ENCODE data around the gene MRAS.

MRAS gene

DNA sequence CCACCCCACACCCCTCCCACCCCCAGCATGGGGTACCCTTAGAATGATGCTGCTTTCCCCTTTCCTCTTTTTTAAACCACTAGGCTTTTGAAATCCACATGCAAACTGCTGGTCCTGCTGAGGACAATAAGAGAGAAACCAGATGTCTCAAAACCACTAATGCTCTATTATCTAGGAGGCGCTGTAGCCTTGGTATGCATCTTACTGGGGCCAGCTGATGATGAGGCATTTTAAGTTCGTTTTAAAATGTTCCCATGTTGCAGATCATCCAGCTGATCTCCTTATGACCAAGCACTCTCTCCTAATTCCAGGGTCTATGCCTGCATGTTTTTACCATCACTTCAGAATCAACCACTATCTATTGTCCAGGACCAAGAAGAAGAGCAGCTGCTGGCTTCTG is 20.0 kb upstream of the MRAS start:
- in situ Hi-C loops (cut with MboI; ENCODE audit: low sequenced_read_pairs, unreplicated experiment) = no loop called here
- DNase-seq (ENCODE audit: low spot score) = no peak
- TF ChIP-seq, protein P1, sequence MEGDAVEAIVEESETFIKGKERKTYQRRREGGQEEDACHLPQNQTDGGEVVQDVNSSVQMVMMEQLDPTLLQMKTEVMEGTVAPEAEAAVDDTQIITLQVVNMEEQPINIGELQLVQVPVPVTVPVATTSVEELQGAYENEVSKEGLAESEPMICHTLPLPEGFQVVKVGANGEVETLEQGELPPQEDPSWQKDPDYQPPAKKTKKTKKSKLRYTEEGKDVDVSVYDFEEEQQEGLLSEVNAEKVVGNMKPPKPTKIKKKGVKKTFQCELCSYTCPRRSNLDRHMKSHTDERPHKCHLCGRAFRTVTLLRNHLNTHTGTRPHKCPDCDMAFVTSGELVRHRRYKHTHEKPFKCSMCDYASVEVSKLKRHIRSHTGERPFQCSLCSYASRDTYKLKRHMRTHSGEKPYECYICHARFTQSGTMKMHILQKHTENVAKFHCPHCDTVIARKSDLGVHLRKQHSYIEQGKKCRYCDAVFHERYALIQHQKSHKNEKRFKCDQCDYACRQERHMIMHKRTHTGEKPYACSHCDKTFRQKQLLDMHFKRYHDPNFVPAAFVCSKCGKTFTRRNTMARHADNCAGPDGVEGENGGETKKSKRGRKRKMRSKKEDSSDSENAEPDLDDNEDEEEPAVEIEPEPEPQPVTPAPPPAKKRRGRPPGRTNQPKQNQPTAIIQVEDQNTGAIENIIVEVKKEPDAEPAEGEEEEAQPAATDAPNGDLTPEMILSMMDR (IDR thresholded peaks at IDR 0.05; ENCODE audit: borderline replicate concordance, control extremely low read depth, extremely low read depth, insufficient read depth, missing control alignments) = no peak

- TF ChIP-seq, protein P1 (IDR thresholded peaks at IDR 0.05; ENCODE audit: borderline replicate concordance, control extremely low read depth, extremely low read depth, insufficient read depth, missing control alignments) = peak; percentile 70
- DNase-seq (ENCODE audit: low spot score) = peak; percentile 80
- in situ Hi-C loops (cut with MboI; ENCODE audit: low sequenced_read_pairs, unreplicated experiment) = no loop called here
These were observed 19.0 kb upstream of the MRAS start, which contains the start of gene NME9 for GRCh38 chr3:138329127-138329983. TSS of gene NME9 (minus strand) at chr3:138329851. CDS start at chr3:138329335, 516 bp downstream.

DNA sequence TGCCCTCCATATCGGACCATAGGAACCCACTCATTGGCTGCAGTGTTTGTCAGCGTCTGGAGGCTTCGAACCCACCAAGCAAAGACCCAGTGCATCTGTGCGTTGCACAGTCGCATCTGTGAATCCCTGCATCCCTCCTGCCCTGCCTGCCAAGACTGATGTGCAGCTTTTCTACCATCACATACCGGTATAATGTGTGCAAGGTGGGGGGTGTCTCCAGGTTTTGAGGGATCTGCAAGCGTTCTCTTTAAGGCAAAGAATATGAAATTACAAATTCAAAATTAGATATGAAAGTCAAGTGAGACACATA is 18.4 kb upstream of the MRAS start:
- TF ChIP-seq, protein P1 (IDR thresholded peaks at IDR 0.05; ENCODE audit: borderline replicate concordance, control extremely low read depth, extremely low read depth, insufficient read depth, missing control alignments) = no peak
- DNase-seq (ENCODE audit: low spot score) = no peak
- in situ Hi-C loops (cut with MboI; ENCODE audit: low sequenced_read_pairs, unreplicated experiment) = no loop called here

DNA sequence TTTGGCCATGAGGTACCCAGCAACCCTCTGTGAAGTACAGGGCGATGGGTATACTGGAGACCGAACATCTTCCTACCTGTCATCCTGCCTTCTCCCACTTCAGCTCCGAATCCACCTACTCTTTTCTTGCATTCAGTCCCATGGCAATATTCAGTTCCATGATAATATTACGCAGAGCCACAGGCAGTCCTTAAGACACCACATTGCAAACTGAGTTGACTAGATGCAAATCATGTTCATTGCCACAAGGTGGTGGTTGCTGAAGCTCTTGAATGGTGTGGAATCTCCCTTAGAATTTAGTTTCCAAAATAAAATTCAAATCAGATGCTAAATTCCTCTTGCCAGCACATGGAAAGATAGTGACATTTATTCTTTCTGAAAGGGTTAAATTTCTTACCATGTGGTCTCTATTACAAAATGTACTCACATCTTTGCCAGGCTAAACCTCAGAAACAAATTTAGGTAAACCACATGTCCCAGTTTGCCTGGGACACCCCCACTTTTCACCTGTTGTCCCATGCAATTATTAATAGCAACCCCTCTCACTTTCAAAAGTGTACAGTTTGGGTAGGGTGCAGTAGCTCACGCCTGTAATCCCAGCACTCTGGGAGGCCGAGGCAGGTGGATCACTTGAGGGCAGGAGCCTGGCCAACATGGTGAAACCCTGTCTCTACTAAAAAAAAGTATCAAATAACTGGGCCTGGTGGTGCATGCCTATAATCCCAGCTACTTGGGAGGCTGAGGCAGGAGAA is 17.1 kb upstream of the MRAS start:
- TF ChIP-seq, protein P1 (IDR thresholded peaks at IDR 0.05; ENCODE audit: borderline replicate concordance, control extremely low read depth, extremely low read depth, insufficient read depth, missing control alignments) = no peak
- in situ Hi-C loops (cut with MboI; ENCODE audit: low sequenced_read_pairs, unreplicated experiment) = no loop called here
- no peak for DNase-seq (ENCODE audit: low spot score)

- DNase-seq (ENCODE audit: low spot score) = peak; percentile 59
- TF ChIP-seq, protein P1 (IDR thresholded peaks at IDR 0.05; ENCODE audit: borderline replicate concordance, control extremely low read depth, extremely low read depth, insufficient read depth, missing control alignments) = peak; percentile 25
- in situ Hi-C loops (cut with MboI; ENCODE audit: low sequenced_read_pairs, unreplicated experiment) = no loop called here
These were observed 15.8 kb upstream of the MRAS start for GRCh38 chr3:138332472-138333073.

DNA sequence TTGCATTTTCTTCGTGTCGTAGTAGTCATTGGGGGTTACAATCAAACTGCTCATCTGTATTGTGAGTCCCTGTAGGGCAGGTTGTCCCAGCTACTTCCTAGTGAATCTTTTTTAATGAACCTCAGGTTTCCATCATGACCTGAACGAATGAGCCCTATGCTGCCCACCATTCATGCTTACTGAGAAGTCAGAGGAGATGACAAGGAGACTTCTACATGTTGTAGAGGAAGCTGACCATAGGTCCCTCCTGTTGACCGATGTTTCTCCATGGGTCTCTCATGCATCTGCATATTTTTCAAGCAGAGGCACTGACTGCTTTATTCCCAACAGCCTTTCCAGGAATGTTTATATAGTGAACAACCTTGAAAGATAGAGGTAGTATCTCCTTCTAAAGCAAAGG is 13.8 kb upstream of the MRAS start:
- DNase-seq (ENCODE audit: low spot score) = no peak
- in situ Hi-C loops (cut with MboI; ENCODE audit: low sequenced_read_pairs, unreplicated experiment) = no loop called here
- TF ChIP-seq, protein P1 (IDR thresholded peaks at IDR 0.05; ENCODE audit: borderline replicate concordance, control extremely low read depth, extremely low read depth, insufficient read depth, missing control alignments) = no peak

Data from GM13976 (cell line).